Natural killer cell (primary cell): Measurements from ENCODE around the gene PPIL1. TPM values are rescaled to one million over a fixed set of nuclear protein-coding genes. Genes with fewer than 3 reads are reported as not detected.
"Not testable (repeated sequence)": the region's sequence is repeated elsewhere in the genome, so short reads cannot be mapped to it uniquely, and the experiment has no call there.

Experiments
- ATAC-seq, 3 donors: fragments of 150-1000 bp in 2 of 3; fragments of 200-7000 bp in 1 of 3; cut with Tn5 transposase; 1 replicate in 1 of 3; 2 replicates in 2 of 3; pipeline ENCODE4 v1.10.0; 2021; ENCODE audit warnings: mild to moderate bottlenecking in 2 of 3, moderate library complexity in 2 of 3
- DNase-seq, 2 donors: peaks; one replicate each; pipeline versions ENCODE4 v3.0.0 to v3.0.0-alpha.2; 2013 to 2021; ENCODE audit warnings: mixed read lengths in 1 of 2
- H3K27ac ChIP-seq: one replicate; pipeline ENCODE4 v1.5.1; 2013; ENCODE audit warnings: mild to moderate bottlenecking, low read length
- H3K27me3 ChIP-seq: one replicate; pipeline ENCODE4 v1.6.1; 2013; ENCODE audit warnings: low read length; ENCODE audit not compliant: control insufficient read depth, insufficient read depth
- H3K36me3 ChIP-seq: one replicate; pipeline ENCODE4 v1.6.1; 2013; ENCODE audit warnings: low read length; ENCODE audit not compliant: control insufficient read depth, insufficient read depth
- H3K4me1 ChIP-seq: one replicate; pipeline ENCODE4 v1.6.1; 2013; ENCODE audit warnings: low read length; ENCODE audit not compliant: control insufficient read depth, insufficient read depth
- H3K4me3 ChIP-seq: one replicate; pipeline ENCODE4 v1.5.1; 2013; ENCODE audit warnings: low read length
- H3K9me3 ChIP-seq: one replicate; pipeline ENCODE4 v1.6.1; 2013; ENCODE audit warnings: low read length; ENCODE audit not compliant: control insufficient read depth, insufficient read depth
- H3K27ac Mint-ChIP-seq, 2 donors: one replicate each; pipeline ENCODE4 v1.8.0; 2022; ENCODE audit warnings: mild to moderate bottlenecking in 2 of 2, mixed read lengths in 2 of 2, moderate library complexity in 1 of 2
- H3K27me3 Mint-ChIP-seq, 2 donors: one replicate each; pipeline ENCODE4 v1.8.0; 2022; ENCODE audit warnings: low read depth in 2 of 2, mixed read lengths in 2 of 2
- H3K36me3 Mint-ChIP-seq: one replicate; pipeline ENCODE4 v1.8.0; 2022; ENCODE audit warnings: mixed read lengths
- H3K4me1 Mint-ChIP-seq, 2 donors: one replicate each; pipeline ENCODE4 v1.8.0; 2022; ENCODE audit warnings: mixed read lengths in 2 of 2
- H3K4me3 Mint-ChIP-seq: one replicate; pipeline ENCODE4 v1.8.0; 2022; ENCODE audit warnings: mild to moderate bottlenecking, moderate library complexity, mixed read lengths
- H3K9me3 Mint-ChIP-seq, 2 donors: one replicate each; pipeline ENCODE4 v1.8.0; 2022; ENCODE audit warnings: mixed read lengths in 2 of 2
- WGBS: methylation state at CpG from one replicate; pipeline ENCODE4 v1.1.7; 2013; ENCODE audit warnings: missing lambda C conversion rate; ENCODE audit not compliant: insufficient coverage; 5-methylcytosine and 5-hydroxymethylcytosine counted together
- intact Hi-C: fragments of 100-400 bp; cut with micrococcal nuclease; formaldehyde crosslinking; loops from one replicate; pipeline ENCODE4 v1.14.2; 2022
- total RNA-seq, 4 donors: library from RNA; stranded (reverse); fragments of 120-200 nt in 1 of 4; gene quantifications; one replicate each; pipeline versions ENCODE4 v1.2.3 to v1.2.4, GENCODE V29; 2013 to 2022
- TF ChIP-seq, protein P1 (sequence below): fragments of 200-600 bp; IDR thresholded peaks from one replicate; pipeline ENCODE4 v1.8.0; 2022; ENCODE audit warnings: antibody characterized with exemption

PPIL1 gene
- total RNA-seq, 3 donors from 2014 or later (not counting 1 experiment from before 2014, with no cell fraction given), result 2.6 to 5.2 (median 5.1) TPM

DNA sequence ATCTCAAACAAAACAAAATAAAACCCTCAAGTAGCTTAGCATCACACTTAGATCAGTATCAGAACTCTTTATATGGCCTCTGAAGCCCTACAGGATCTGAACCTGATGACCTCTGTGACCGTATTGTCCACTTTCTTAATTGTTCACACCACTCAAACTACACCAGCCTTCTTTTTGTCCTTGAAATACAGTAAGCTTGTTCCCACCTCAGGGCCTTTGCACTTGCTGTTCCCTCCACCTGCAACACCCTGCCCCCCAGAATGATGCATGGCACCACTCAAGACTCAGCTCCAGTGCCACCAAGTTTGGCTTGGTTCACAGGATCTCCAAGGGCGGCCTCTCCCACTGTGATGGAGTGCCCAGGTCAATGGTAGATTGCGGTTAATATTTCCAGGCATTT is 61.1 kb downstream of the PPIL1 start:
- TF ChIP-seq, protein P1, sequence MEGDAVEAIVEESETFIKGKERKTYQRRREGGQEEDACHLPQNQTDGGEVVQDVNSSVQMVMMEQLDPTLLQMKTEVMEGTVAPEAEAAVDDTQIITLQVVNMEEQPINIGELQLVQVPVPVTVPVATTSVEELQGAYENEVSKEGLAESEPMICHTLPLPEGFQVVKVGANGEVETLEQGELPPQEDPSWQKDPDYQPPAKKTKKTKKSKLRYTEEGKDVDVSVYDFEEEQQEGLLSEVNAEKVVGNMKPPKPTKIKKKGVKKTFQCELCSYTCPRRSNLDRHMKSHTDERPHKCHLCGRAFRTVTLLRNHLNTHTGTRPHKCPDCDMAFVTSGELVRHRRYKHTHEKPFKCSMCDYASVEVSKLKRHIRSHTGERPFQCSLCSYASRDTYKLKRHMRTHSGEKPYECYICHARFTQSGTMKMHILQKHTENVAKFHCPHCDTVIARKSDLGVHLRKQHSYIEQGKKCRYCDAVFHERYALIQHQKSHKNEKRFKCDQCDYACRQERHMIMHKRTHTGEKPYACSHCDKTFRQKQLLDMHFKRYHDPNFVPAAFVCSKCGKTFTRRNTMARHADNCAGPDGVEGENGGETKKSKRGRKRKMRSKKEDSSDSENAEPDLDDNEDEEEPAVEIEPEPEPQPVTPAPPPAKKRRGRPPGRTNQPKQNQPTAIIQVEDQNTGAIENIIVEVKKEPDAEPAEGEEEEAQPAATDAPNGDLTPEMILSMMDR, result no peak

GRCh38 chr6:36813047-36813446 is 61.6 kb downstream of the PPIL1 start:
- ATAC-seq, H3K27ac Mint-ChIP-seq, H3K27me3 Mint-ChIP-seq, H3K4me1 ChIP-seq, H3K36me3 ChIP-seq, H3K4me1 Mint-ChIP-seq, H3K4me3 ChIP-seq, intact Hi-C loops, H3K9me3 Mint-ChIP-seq, H3K9me3 ChIP-seq, H3K4me3 Mint-ChIP-seq, H3K27me3 ChIP-seq, H3K36me3 Mint-ChIP-seq, H3K27ac ChIP-seq, DNase-seq: not testable (repeated sequence)
- WGBS, result 94% methylated on average over 2 of the region's 3 CpGs

More for the DNA sequence above, 61.1 kb downstream of the PPIL1 start:
- no peaks in the 10 kb centered on the region for H3K9me3 ChIP-seq
- H3K4me3 ChIP-seq, result no peak overlapping the region
- Mint-ChIP-seq H3K27ac (no peak overlapping the region), H3K27me3 (peaks cover 0 to 4% of the 10 kb centered on the region in 2 donors), H3K36me3 (no peaks in the 10 kb centered on the region), H3K4me3 (no peak overlapping the region), H3K9me3 (no peaks in the 10 kb centered on the region), H3K4me1 (no peaks in the 10 kb centered on the region)
- intact Hi-C loops, result no loop called here
- DNase-seq (no peak), ATAC-seq (no peak)
- H3K27me3 ChIP-seq, result no peaks in the 10 kb centered on the region
- no peaks in the 10 kb centered on the region for H3K4me1 ChIP-seq
- no peak overlapping the region for H3K27ac ChIP-seq
- no peaks in the 10 kb centered on the region for H3K36me3 ChIP-seq
- WGBS, result 63% methylated on average over 3 of the region's 3 CpGs

DNA sequence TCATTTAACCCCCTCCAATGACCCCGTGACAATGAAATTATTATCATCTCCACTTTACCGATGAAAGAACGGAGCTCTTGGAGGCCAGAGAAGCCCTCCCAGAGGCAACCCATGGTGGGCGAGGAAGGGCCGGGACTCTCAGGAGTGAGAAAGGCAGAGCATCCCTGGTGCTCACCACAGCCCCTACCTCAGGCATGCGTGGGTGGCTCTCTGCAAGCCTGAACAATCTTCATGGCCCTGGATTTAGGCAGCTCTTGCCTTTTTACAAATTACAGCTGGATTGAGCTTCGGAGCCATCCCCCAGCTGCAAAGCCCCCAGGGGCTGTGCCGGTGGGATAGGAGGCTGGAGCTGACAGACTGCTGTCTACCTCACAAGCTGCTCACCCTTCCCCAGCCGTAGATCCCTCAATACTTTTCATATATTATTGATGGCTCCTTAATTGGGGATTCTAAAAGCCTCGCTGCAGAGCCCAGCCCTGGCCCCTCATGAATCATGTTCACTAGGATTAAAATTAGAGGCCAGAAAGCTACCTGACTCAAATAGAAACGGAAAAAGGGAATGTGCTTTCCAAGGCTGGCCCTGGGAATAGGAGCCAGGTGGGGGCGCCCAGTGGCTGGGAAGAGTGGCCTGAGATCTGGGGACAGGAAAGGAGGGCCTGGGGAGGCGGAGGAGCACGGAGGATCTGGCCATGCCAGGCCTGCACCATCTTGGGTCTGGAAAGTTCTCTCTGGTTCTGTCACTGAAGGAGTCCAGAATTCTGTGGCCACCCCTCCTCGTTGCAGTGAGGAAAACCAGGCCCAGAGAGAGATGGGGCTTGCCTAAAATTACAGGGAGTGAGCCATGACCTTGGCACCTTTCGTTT is 64.4 kb downstream of the PPIL1 start:
- ATAC-seq, result no peak
- no peak overlapping the region for H3K4me3 ChIP-seq
- Mint-ChIP-seq H3K27me3 (peaks cover 5 to 12% of the 10 kb centered on the region in 2 donors), H3K4me3 (no peak overlapping the region), H3K9me3 (no peaks in the 10 kb centered on the region), H3K27ac (no peak overlapping the region), H3K36me3 (no peaks in the 10 kb centered on the region), H3K4me1 (no peaks in the 10 kb centered on the region)
- intact Hi-C loops, result no loop called here
- H3K36me3 ChIP-seq, result no peaks in the 10 kb centered on the region
- H3K27ac ChIP-seq, result no peak overlapping the region
- H3K4me1 ChIP-seq, result no peaks in the 10 kb centered on the region
- no peak for DNase-seq
- 94% methylated on average over 15 of the region's 16 CpGs for WGBS
- TF ChIP-seq, protein P1, result no peak
- no peaks in the 10 kb centered on the region for H3K27me3 ChIP-seq
- no peaks in the 10 kb centered on the region for H3K9me3 ChIP-seq

DNA sequence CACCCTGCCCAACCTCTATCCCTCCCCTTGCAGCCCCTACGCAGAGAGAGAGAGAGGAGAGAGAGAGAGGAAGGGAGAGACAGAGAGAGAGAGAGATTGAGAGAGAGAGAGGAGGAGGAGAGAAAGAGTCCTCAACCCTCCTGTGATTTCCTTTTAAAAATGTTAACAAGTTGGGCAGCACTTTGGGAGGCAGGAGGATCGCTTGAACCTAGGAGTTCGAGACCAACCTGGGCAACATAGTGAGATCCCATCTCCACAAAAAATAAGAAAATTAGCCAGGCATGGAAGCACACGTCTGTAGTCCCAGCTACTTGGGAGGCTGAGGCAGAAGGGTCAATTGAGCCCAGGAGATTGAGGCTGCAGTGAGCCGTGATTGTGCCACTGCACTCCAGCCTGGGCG is 65.4 kb downstream of the PPIL1 start:
- no peaks in the 10 kb centered on the region for H3K9me3 ChIP-seq
- no peaks in the 10 kb centered on the region for H3K27me3 ChIP-seq
- no peak overlapping the region for H3K4me3 Mint-ChIP-seq
- ATAC-seq, result no peak
- H3K4me3 ChIP-seq, result no peak overlapping the region
- TF ChIP-seq, protein P1, result no peak
- H3K4me1 ChIP-seq, result no peaks in the 10 kb centered on the region
- intact Hi-C loops, result no loop called here
- no peaks in the 10 kb centered on the region for H3K36me3 Mint-ChIP-seq
- peaks cover 9 to 17% of the 10 kb centered on the region in 2 donors for H3K27me3 Mint-ChIP-seq
- no peak for DNase-seq
- no peaks in the 10 kb centered on the region for H3K4me1 Mint-ChIP-seq
- H3K27ac Mint-ChIP-seq, result no peak overlapping the region
- H3K9me3 Mint-ChIP-seq, result no peaks in the 10 kb centered on the region
- H3K36me3 ChIP-seq, result no peaks in the 10 kb centered on the region
- WGBS, result 91% methylated on average over 5 of the region's 6 CpGs
- H3K27ac ChIP-seq, result no peak overlapping the region
